Mesendoderm (in vitro differentiated cells): ENCODE data around the gene ROBO2.

Experiments used
- DNase-seq: peaks from one replicate; pipeline ENCODE4 v3.0.0; 2013
- H2AK5ac ChIP-seq: 2 replicates; pipeline ENCODE4 v1.6.1; 2013; ENCODE audit warnings: low read length, inconsistent platforms
- H2BK120ac ChIP-seq: 2 replicates; pipeline ENCODE4 v1.6.1; 2013; ENCODE audit warnings: low read depth, mild to moderate bottlenecking, low read length, moderate library complexity, mixed read lengths
- H2BK15ac ChIP-seq: replicated peaks from 2 replicates; pipeline ENCODE4 v1.6.1; 2013; ENCODE audit warnings: low read depth, mild to moderate bottlenecking, moderate library complexity
- H2BK5ac ChIP-seq: 2 replicates; pipeline ENCODE4 v1.6.1; 2013; ENCODE audit warnings: low read length, inconsistent platforms
- H3K18ac ChIP-seq: 2 replicates; pipeline ENCODE4 v1.6.1; 2013; ENCODE audit warnings: mild to moderate bottlenecking, low read length, mixed read lengths
- H3K23ac ChIP-seq: one replicate; pipeline ENCODE4 v1.6.1; 2013; ENCODE audit warnings: low read length
- H3K27ac ChIP-seq: 2 replicates; pipeline ENCODE4 v1.5.1; 2013; ENCODE audit warnings: low read depth, mild to moderate bottlenecking, inconsistent platforms, low read length, moderate library complexity
- H3K27me3 ChIP-seq: 2 replicates; pipeline ENCODE4 v1.6.1; 2013; ENCODE audit warnings: low read length, control low read depth, mild to moderate bottlenecking, inconsistent platforms; ENCODE audit not compliant: insufficient read depth, poor library complexity
- H3K36me3 ChIP-seq: 2 replicates; pipeline ENCODE4 v1.6.1; 2013; ENCODE audit warnings: low read length, inconsistent platforms; ENCODE audit not compliant: control insufficient read depth, insufficient read depth
- H3K4ac ChIP-seq: one replicate; pipeline ENCODE4 v1.6.1; 2013; ENCODE audit warnings: low read depth, mild to moderate bottlenecking, low read length, moderate library complexity
- H3K4me1 ChIP-seq: 2 replicates; pipeline ENCODE4 v1.6.1; 2013; ENCODE audit warnings: low read depth, low read length, inconsistent platforms; ENCODE audit not compliant: control insufficient read depth
- H3K4me2 ChIP-seq: 2 replicates; pipeline ENCODE4 v1.6.1; 2013; ENCODE audit warnings: low read length
- H3K4me3 ChIP-seq: 2 replicates; pipeline ENCODE4 v1.5.1; 2013; ENCODE audit warnings: mild to moderate bottlenecking, low read length
- H3K56ac ChIP-seq: one replicate; pipeline ENCODE4 v1.6.1; 2013; ENCODE audit warnings: low read length
- H3K79me1 ChIP-seq: 2 replicates; pipeline ENCODE4 v1.6.1; 2013; ENCODE audit warnings: low read length, inconsistent platforms
- H3K79me2 ChIP-seq: 2 replicates; pipeline ENCODE4 v1.6.1; 2013; ENCODE audit warnings: mild to moderate bottlenecking, low read length; ENCODE audit not compliant: control insufficient read depth, insufficient read depth
- H3K9ac ChIP-seq: 2 replicates; pipeline ENCODE4 v1.6.1; 2013; ENCODE audit warnings: low read length, inconsistent platforms
- H4K5ac ChIP-seq: one replicate; pipeline ENCODE4 v1.6.1; 2013; ENCODE audit warnings: low read length
- H4K8ac ChIP-seq: one replicate; pipeline ENCODE4 v1.6.1; 2013; ENCODE audit warnings: low read depth, mild to moderate bottlenecking, control low read depth, low read length, moderate library complexity
- WGBS: extraction: QIAGEN DNeasy Blood & Tissue Kit; methylation state at CpG from one replicate; pipeline ENCODE4 v1.1.7; 2013; ENCODE audit warnings: low lambda C conversion rate, missing lambda C conversion rate; ENCODE audit not compliant: insufficient coverage; ENCODE audit errors: extremely low coverage; 5-methylcytosine and 5-hydroxymethylcytosine counted together

ROBO2 gene

DNA sequence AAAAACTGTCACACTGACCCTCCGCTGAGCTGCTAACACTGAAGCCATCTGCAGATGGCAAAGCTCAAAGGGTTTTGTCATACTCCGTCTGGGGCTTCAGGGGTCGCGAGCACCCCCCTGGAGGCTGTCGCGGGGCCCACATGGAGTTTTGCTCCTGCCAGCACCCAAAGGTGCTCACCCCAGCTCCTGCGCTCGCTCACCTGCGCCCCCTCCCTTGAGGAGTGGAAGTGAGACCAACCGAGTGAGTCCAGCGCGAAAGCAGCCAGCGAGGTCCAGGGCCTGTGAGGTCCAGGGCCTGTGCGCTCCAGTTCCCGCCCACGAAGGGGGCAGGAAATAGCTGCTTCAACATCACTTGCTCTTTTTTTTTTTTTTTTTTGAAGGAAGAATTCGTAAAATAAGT lies 208.5 kb downstream of the ROBO2 start:
- H3K23ac ChIP-seq, result no peak overlapping the region
- no peaks in the 10 kb centered on the region for H3K79me2 ChIP-seq
- H3K18ac ChIP-seq, result no peak overlapping the region
- H3K4me1 ChIP-seq, result no peaks in the 10 kb centered on the region
- no peaks in the 10 kb centered on the region for H3K79me1 ChIP-seq
- H3K27me3 ChIP-seq, result no peaks in the 10 kb centered on the region
- no CpG with 5 or more reads among the region's 17 CpGs for WGBS
- no peak overlapping the region for H2BK120ac ChIP-seq
- no peak overlapping the region for H2BK5ac ChIP-seq
- no peak overlapping the region for H3K4me2 ChIP-seq
- H2AK5ac ChIP-seq, result no peak overlapping the region
- no peak overlapping the region for H3K27ac ChIP-seq
- no peak overlapping the region for H3K56ac ChIP-seq
- no peak overlapping the region for H2BK15ac ChIP-seq
- no peak overlapping the region for H4K8ac ChIP-seq
- no peak for DNase-seq
- H3K9ac ChIP-seq, result no peak overlapping the region
- no peak overlapping the region for H4K5ac ChIP-seq
- no peak overlapping the region for H3K4ac ChIP-seq
- H3K4me3 ChIP-seq, result no peak overlapping the region
- H3K36me3 ChIP-seq, result no peaks in the 10 kb centered on the region

DNA sequence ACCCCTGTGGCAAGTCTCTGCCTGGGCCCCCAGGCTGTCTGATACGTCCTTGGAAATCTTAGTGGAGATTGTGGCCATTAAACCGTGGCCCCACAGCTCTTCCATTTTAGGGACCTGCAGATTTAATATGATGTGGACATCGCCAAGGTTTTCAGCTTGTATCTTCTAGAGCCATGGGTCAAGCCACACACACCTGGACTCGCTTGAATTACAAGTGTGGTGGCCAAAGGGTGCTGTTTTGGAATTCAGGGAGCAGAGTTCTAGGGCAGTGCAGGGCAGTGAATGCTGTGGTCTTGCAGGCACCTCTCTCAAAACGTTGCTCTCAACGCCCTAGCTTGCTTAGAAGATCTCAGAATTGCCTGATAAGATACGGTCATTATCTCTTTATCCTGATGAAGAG lies 211.2 kb downstream of the ROBO2 start:
- no peak overlapping the region for H2BK120ac ChIP-seq
- no peak overlapping the region for H3K27ac ChIP-seq
- H2AK5ac ChIP-seq, result no peak overlapping the region
- no peak overlapping the region for H2BK15ac ChIP-seq
- H3K36me3 ChIP-seq, result no peaks in the 10 kb centered on the region
- no CpG with 5 or more reads among the region's 7 CpGs for WGBS
- no peaks in the 10 kb centered on the region for H3K4me1 ChIP-seq
- H3K27me3 ChIP-seq, result no peaks in the 10 kb centered on the region
- no peak overlapping the region for H3K56ac ChIP-seq
- no peaks in the 10 kb centered on the region for H3K79me1 ChIP-seq
- no peak overlapping the region for H2BK5ac ChIP-seq
- H3K9ac ChIP-seq, result no peak overlapping the region
- H3K4me2 ChIP-seq, result no peak overlapping the region
- no peak overlapping the region for H4K8ac ChIP-seq
- H3K18ac ChIP-seq, result no peak overlapping the region
- no peak overlapping the region for H3K23ac ChIP-seq
- H3K4me3 ChIP-seq, result no peak overlapping the region
- H3K4ac ChIP-seq, result no peak overlapping the region
- H4K5ac ChIP-seq, result no peak overlapping the region
- no peaks in the 10 kb centered on the region for H3K79me2 ChIP-seq
- DNase-seq, result peak; percentile 66

DNA sequence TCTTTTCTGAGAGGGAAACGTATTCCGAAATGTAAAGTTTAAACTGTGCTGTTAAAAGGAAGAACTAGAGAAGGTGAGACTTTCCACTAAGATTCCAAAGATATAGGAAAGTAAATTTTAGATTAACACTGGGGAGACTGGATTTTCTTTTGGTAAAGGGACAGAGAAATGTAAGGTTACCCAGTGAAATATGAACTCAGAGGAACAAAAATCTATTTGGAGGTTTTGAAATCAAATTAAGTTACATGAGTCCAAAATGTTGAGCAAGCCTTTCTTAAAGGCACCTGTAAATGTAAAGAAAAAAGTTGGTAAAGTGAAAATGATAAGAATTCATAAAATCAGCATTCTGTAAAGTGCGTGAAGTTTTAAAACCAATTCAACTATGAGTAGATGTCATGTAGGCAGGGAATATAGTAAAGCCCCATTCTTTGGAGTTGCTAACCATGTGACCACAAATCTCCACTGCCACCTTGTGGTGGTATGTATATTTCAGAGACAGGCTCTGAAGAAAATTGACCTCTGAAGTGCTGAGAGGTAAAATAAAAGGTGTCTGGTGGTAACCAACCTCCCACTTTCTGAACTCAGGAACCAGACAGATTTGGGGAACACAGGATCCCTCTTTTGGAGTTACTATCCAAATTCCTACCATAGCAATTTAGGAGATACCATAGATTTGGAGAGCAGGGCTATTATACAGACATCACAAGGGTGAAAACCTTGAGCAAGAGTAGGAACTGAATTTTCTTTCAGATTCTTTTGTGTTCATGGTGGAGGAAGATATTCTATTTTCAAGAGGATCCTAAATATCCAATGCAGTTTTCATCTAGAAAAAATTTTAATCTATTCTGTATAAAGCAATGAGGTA lies 215.3 kb downstream of the ROBO2 start:
- DNase-seq, result peak; percentile 69
- H3K23ac ChIP-seq, result no peak overlapping the region
- no peaks in the 10 kb centered on the region for H3K79me1 ChIP-seq
- no peaks in the 10 kb centered on the region for H3K27me3 ChIP-seq
- H3K4ac ChIP-seq, result no peak overlapping the region
- H3K4me2 ChIP-seq, result no peak overlapping the region
- no peaks in the 10 kb centered on the region for H3K79me2 ChIP-seq
- no peak overlapping the region for H4K5ac ChIP-seq
- H3K36me3 ChIP-seq, result no peaks in the 10 kb centered on the region
- WGBS, result no CpG with 5 or more reads among the region's 3 CpGs
- no peak overlapping the region for H3K18ac ChIP-seq
- no peak overlapping the region for H3K56ac ChIP-seq
- no peak overlapping the region for H3K9ac ChIP-seq
- H2BK5ac ChIP-seq, result no peak overlapping the region
- H4K8ac ChIP-seq, result no peak overlapping the region
- no peak overlapping the region for H2AK5ac ChIP-seq
- H2BK120ac ChIP-seq, result no peak overlapping the region
- no peaks in the 10 kb centered on the region for H3K4me1 ChIP-seq
- H3K27ac ChIP-seq, result no peak overlapping the region
- H3K4me3 ChIP-seq, result no peak overlapping the region
- H2BK15ac ChIP-seq, result no peak overlapping the region

DNA sequence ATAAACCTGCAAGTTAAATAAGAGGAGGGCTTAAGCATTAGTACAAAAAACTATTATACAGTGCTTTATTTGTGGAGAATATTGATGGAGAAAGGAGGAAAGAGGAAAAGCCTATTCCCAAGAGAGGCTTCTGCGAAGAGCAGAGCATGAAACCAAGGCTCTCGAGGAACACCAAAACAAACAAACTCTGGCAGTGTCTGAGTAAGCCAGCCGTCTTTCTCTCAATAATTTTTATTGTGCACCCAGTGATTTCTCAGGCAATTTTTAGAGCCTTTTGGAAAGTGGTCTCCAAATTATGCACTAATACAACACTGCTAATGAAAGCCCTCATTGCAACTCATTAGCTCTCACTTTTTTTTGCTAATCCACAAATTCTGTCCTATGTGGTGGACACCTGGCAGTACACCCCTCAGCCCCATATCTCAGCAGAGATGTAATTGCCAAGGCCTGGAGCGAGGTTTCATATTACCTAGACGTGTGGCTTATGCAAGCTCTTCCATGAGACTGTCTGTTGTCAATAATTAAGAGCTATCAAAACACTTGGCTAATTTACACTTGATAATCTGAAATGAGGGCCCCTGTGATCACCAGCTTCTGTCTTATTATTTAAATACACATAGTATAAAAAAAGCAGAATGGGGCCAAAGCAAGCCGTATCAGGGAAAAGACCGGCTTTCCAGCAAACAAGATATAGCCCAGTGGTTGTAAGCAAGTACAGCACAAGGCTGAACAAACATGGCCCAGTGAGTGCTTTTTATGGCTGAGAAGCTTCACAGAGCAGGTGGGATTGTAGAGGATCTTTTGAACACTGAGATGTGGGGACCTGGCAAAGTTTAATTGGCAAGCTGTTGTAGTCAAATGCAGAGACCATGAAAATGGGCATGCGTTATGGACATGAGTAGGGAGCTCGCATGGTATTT lies 216.9 kb downstream of the ROBO2 start:
- no peak overlapping the region for H2AK5ac ChIP-seq
- no peak for DNase-seq
- H3K36me3 ChIP-seq, result no peaks in the 10 kb centered on the region
- H4K5ac ChIP-seq, result no peak overlapping the region
- no peak overlapping the region for H3K9ac ChIP-seq
- no peak overlapping the region for H2BK15ac ChIP-seq
- H3K4me3 ChIP-seq, result no peak overlapping the region
- H3K56ac ChIP-seq, result no peak overlapping the region
- H3K4me2 ChIP-seq, result no peak overlapping the region
- WGBS, result no CpG with 5 or more reads among the region's 9 CpGs
- no peak overlapping the region for H3K27ac ChIP-seq
- no peak overlapping the region for H3K4ac ChIP-seq
- H3K27me3 ChIP-seq, result no peaks in the 10 kb centered on the region
- no peak overlapping the region for H2BK5ac ChIP-seq
- no peak overlapping the region for H3K23ac ChIP-seq
- H3K79me1 ChIP-seq, result no peaks in the 10 kb centered on the region
- H2BK120ac ChIP-seq, result no peak overlapping the region
- H4K8ac ChIP-seq, result no peak overlapping the region
- H3K18ac ChIP-seq, result no peak overlapping the region
- no peaks in the 10 kb centered on the region for H3K79me2 ChIP-seq
- no peaks in the 10 kb centered on the region for H3K4me1 ChIP-seq

DNA sequence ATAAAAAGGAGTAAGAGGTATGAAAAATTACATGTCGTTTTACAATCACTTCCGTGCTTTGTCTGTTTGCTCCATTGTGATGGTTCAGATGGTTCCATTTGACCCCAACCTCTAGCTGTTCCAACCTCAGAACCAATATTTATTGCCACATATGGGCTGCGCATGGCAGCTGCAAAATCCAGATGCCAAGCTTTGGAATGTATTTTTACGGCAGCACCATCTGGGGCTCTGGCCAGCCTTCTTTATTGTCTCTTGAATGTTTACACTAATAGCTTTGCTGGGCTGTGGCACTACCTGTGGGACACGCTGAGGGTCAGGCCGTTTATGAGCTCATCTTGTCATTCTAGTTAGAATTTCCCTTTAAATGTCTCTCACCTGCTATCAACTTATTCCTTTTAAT lies 219.8 kb downstream of the ROBO2 start:
- H3K4me1 ChIP-seq, result no peaks in the 10 kb centered on the region
- H3K56ac ChIP-seq, result no peak overlapping the region
- no peaks in the 10 kb centered on the region for H3K79me1 ChIP-seq
- no peak overlapping the region for H3K18ac ChIP-seq
- no peak overlapping the region for H2BK120ac ChIP-seq
- no peaks in the 10 kb centered on the region for H3K36me3 ChIP-seq
- no peaks in the 10 kb centered on the region for H3K79me2 ChIP-seq
- H3K4me3 ChIP-seq, result no peak overlapping the region
- H2BK15ac ChIP-seq, result no peak overlapping the region
- no peak overlapping the region for H2AK5ac ChIP-seq
- no peak overlapping the region for H3K4me2 ChIP-seq
- H4K8ac ChIP-seq, result no peak overlapping the region
- no peak for DNase-seq
- no CpG with 5 or more reads among the region's 6 CpGs for WGBS
- H3K23ac ChIP-seq, result no peak overlapping the region
- no peak overlapping the region for H2BK5ac ChIP-seq
- no peaks in the 10 kb centered on the region for H3K27me3 ChIP-seq
- H3K9ac ChIP-seq, result no peak overlapping the region
- no peak overlapping the region for H4K5ac ChIP-seq
- H3K27ac ChIP-seq, result no peak overlapping the region
- no peak overlapping the region for H3K4ac ChIP-seq
